ENCODE data around the gene ABCC12. TPM values are rescaled to one million over a fixed set of nuclear protein-coding genes. Genes with fewer than 3 reads are reported as not detected.

The ABCC12 gene
- total and polyA plus RNA-seq, 2 donors (not counting 3 experiments of a cell fraction or from before 2014, with no cell fraction given): not detected

DNA sequence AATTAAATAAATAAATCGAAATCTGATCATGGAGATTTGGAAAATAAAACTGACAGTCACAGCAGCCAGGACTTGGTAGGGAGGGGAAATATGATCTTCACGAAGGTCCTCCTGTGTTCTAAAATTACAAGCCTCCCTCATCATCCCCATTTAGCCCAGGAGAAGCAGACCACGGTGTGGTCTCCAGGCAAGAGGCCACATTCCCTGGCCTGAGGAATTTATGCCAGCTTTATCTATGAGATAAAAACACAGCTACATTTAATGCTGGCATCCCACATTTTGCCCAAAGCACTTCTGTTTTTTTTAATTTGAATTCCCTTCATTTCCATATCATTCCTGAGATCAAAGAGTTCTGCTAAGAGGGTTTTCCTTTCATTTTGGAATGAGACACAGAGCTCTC lies 43.2 kb downstream of the ABCC12 start:
- Histone ChIP-seq H3K4me2 (ENCODE audit: insufficient read depth, low read length) (no peak overlapping the region), H3K79me2 (ENCODE audit: control insufficient read depth, insufficient read depth, low read length) (no peaks in the 10 kb centered on the region), H3K27ac (ENCODE audit: insufficient read depth, low read depth, low read length) (no peak overlapping the region), H3K36me3 (ENCODE audit: control insufficient read depth in 2 of 2, extremely low read depth in 1 of 2, insufficient read depth in 2 of 2, low read length in 2 of 2) (no peaks in the 10 kb centered on the region), H2AFZ (ENCODE audit: low read depth, low read length) (no peak overlapping the region), H3K9ac (replicated peaks; ENCODE audit: extremely low read depth, insufficient read depth, low read length) (no peak overlapping the region), H3K4me1 (ENCODE audit: control insufficient read depth, extremely low read depth, insufficient read depth, low read length) (no peaks in the 10 kb centered on the region), H3K9me1 (replicated peaks; ENCODE audit: control insufficient read depth, extremely low read depth, insufficient read depth, low read length) (no peaks in the 10 kb centered on the region), H3K4me3 (replicated peaks in 1 of 3; ENCODE audit: insufficient read depth in 1 of 3, low read depth in 1 of 3, low read length in 3 of 3) (no peak overlapping the region), H4K20me1 (replicated peaks; ENCODE audit: control insufficient read depth, extremely low read depth, insufficient read depth, low read length) (no peaks in the 10 kb centered on the region), H3K9me3 (replicated peaks; ENCODE audit: control insufficient read depth, insufficient read depth, low read length) (no peaks in the 10 kb centered on the region), H3K27me3 (ENCODE audit: control insufficient read depth in 2 of 2, insufficient read depth in 2 of 2, low read length in 2 of 2) (no peaks in the 10 kb centered on the region)
- DNase-seq (ENCODE audit: low read depth, low spot score): no peak
- POLR2A ChIA-PET: no interaction called here
- no peak for FAIRE-seq
- TF ChIP-seq POLR2A (IDR thresholded peaks at IDR 0.05; ENCODE audit: low read depth, low read length) (no peak), JUN (IDR thresholded peaks at IDR 0.05; ENCODE audit: borderline replicate concordance, insufficient read depth, insufficient read length, low read depth) (no peak), GATA2 (IDR thresholded peaks at IDR 0.05; ENCODE audit: insufficient read depth, insufficient read length, low read depth, low read length) (no peak), MYC (IDR thresholded peaks at IDR 0.05; ENCODE audit: low read depth, low read length) (no peak), POLR2AphosphoS5 (IDR thresholded peaks at IDR 0.05; ENCODE audit: insufficient read depth, low read depth, low read length) (no peak), FOS (IDR thresholded peaks at IDR 0.05; ENCODE audit: borderline replicate concordance, insufficient read depth, low read length) (no peak), EZH2 (IDR thresholded peaks at IDR 0.05; ENCODE audit: borderline replicate concordance, low read depth, low read length, severe bottlenecking) (no peak)
- TF ChIP-seq, protein P1, sequence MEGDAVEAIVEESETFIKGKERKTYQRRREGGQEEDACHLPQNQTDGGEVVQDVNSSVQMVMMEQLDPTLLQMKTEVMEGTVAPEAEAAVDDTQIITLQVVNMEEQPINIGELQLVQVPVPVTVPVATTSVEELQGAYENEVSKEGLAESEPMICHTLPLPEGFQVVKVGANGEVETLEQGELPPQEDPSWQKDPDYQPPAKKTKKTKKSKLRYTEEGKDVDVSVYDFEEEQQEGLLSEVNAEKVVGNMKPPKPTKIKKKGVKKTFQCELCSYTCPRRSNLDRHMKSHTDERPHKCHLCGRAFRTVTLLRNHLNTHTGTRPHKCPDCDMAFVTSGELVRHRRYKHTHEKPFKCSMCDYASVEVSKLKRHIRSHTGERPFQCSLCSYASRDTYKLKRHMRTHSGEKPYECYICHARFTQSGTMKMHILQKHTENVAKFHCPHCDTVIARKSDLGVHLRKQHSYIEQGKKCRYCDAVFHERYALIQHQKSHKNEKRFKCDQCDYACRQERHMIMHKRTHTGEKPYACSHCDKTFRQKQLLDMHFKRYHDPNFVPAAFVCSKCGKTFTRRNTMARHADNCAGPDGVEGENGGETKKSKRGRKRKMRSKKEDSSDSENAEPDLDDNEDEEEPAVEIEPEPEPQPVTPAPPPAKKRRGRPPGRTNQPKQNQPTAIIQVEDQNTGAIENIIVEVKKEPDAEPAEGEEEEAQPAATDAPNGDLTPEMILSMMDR (IDR thresholded peaks at IDR 0.05; ENCODE audit: extremely low read depth in 1 of 2, insufficient read depth in 1 of 2, low read depth in 1 of 2, low read length in 2 of 2): no peak
- TF ChIP-seq, protein P2, sequence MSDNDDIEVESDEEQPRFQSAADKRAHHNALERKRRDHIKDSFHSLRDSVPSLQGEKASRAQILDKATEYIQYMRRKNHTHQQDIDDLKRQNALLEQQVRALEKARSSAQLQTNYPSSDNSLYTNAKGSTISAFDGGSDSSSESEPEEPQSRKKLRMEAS (IDR thresholded peaks at IDR 0.05; ENCODE audit: insufficient read depth, insufficient read length): no peak
- CTCF ChIA-PET: interaction anchor here (1.3 to 3.0 kb wide), 5 partner anchors 11 to 971 kb away, joined by 4 to 17 read pairs (median 7); partner anchors contain the start of gene NETO2
- dilution Hi-C loops (cut with MboI; ENCODE audit: extremely low pct_ligation_motif_present, low sequenced_read_pairs) (no loop called here), intact Hi-C loops (cut with micrococcal nuclease) (no loop called here)
- BruUV-seq (replicated peaks): no TSS peak

Measured in endothelial cell of umbilical vein (primary cell).